H1 (cell line): ENCODE data around the gene LIMK1. TPM values are rescaled to one million over a fixed set of nuclear protein-coding genes. Genes with fewer than 3 reads are reported as not detected.

ENCODE experiments used
- JUN ChIP-seq: IDR thresholded peaks from 2 replicates; pipeline ENCODE4 v1.6.1; 2011; ENCODE audit warnings: low read depth, mild to moderate bottlenecking, improper control_type of control experiment, low read length
- RNF2 ChIP-seq: fragments of 200-900, 300-1000 bp; sonication (generic); IDR thresholded peaks from 2 replicates; pipeline ENCODE4 v1.7.1; 2016; ENCODE audit warnings: borderline replicate concordance, low read depth, mild to moderate bottlenecking, antibody characterized with exemption, low read length; ENCODE audit not compliant: poor library complexity, severe bottlenecking; ENCODE audit errors: missing control alignments
- SIRT6 ChIP-seq: IDR thresholded peaks from one replicate; pipeline ENCODE4 v1.7.1; 2012; ENCODE audit warnings: low read length, inconsistent platforms
- TAF7 ChIP-seq: optimal IDR thresholded peaks from 2 replicates; pipeline ENCODE3; 2011; ENCODE audit warnings: low read depth, mild to moderate bottlenecking, inconsistent platforms, low read length, moderate library complexity, borderline replicate concordance
- polyA plus RNA-seq, 7 experiments: library from polyadenylated mRNA; depleted of rRNA in 3 of 7; stranded (reverse) in 5 of 7; unstranded in 2 of 7; fragments of >200 nt in 5 of 7; fragments of 200-250 nt in 2 of 7; gene quantifications; 1 replicate in 5 of 7; 2 replicates in 1 of 7; 4 replicates in 1 of 7; pipeline versions ENCODE4 v1.2.1 to v1.2.3, GENCODE V29; 2011 to 2013; ENCODE audit warnings: missing spikeins in 2 of 7, mixed read lengths in 2 of 7
- total RNA-seq: library from RNA; stranded (reverse); fragmentation: NEBNext Ultra II Directional; extraction: Animal tissue kit (Norgen Biotek cat#: 25700); gene quantifications from 2 replicates; pipeline ENCODE4 v1.2.1, GENCODE V29; 2021

LIMK1 gene
- total and polyA plus RNA-seq, 2 of the 8 experiments (the other 6 are each of a cell fraction or from before 2014, with no cell fraction given) = 93.5 to 108 TPM

DNA sequence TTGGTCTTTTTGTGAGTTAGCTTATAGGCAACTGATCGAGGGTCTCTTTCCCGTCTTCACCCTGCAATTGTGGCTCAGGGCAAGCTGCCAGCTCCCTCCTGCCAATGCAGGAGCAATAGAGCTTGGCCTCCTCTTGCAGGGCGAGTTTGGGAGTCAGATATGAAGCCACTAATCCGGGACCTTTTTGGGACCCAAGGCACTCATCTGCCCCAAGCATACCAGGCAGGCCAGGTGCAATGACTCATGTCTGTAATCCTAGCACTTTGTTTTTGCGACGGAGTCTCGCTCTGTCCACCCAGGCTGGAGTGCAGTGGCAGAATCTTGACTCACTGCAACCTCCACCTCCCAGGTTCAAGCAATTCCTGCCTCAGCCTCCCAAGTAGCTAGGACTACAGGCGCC, 21.1 kb downstream of the LIMK1 start (continued):
- TF ChIP-seq TAF7 = no peak
- no peak for TF ChIP-seq SIRT6
- TF ChIP-seq JUN = no peak
- no peak for TF ChIP-seq RNF2
